A673 (cell line): ENCODE measurements around the gene USP15. TPM values are rescaled to one million over a fixed set of nuclear protein-coding genes. Genes with fewer than 3 reads are reported as not detected.

ENCODE experiments used
- BruUV-seq: library from RNA; stranded (reverse); fragments of 400-500 nt; replicated peaks from 2 replicates; lab custom pipeline; 2021; lab: Mats Ljungman, UMichigan
- CTCF ChIA-PET: fragments of 300-600 bp; sonication (Branson Sonifier 250); formaldehyde crosslinking; loops from one replicate; lab custom pipeline; 2022; ENCODE audit warnings: antibody characterized with exemption; lab: Charles Lee
- POLR2A ChIA-PET: fragments of 300-600 bp; sonication (Branson Sonifier 250); formaldehyde crosslinking; loops from one replicate; lab custom pipeline; 2022; ENCODE audit warnings: antibody characterized with exemption; ENCODE audit not compliant: low non-redundant PET; lab: Charles Lee
- DNase-seq: peaks from one replicate; pipeline ENCODE4 v3.0.0-alpha.2; 2015; ENCODE audit warnings: low spot score
- H3K27ac ChIP-seq: fragments of 200-600 bp; sonication (generic); 2 replicates; pipeline ENCODE4 v1.5.1; 2016; ENCODE audit warnings: mixed run types, low read depth, mild to moderate bottlenecking, mixed read lengths, antibody characterized with exemption, low read length; ENCODE audit not compliant: poor library complexity, severe bottlenecking
- H3K27me3 ChIP-seq: fragments of 200-600 bp; sonication (generic); replicated peaks from 2 replicates; pipeline ENCODE4 v1.6.1; 2017; ENCODE audit warnings: mixed run types, low read depth, mild to moderate bottlenecking, mixed read lengths, antibody characterized with exemption, low read length; ENCODE audit not compliant: insufficient read depth, poor library complexity
- H3K36me3 ChIP-seq: fragments of 200-600 bp; sonication (generic); 2 replicates; pipeline ENCODE4 v1.6.1; 2016; ENCODE audit warnings: mixed run types, mild to moderate bottlenecking, mixed read lengths, antibody characterized with exemption, low read length; ENCODE audit not compliant: insufficient read depth, poor library complexity, severe bottlenecking
- H3K4me1 ChIP-seq: fragments of 200-600 bp; sonication (generic); 2 replicates; pipeline ENCODE4 v1.6.1; 2017; ENCODE audit warnings: mixed run types, mild to moderate bottlenecking, mixed read lengths, antibody characterized with exemption, low read length; ENCODE audit not compliant: insufficient read depth, poor library complexity, severe bottlenecking
- H3K4me3 ChIP-seq: fragments of 200-600 bp; sonication (generic); 2 replicates; pipeline ENCODE4 v1.5.1; 2016; ENCODE audit warnings: low read depth, mixed run types, mild to moderate bottlenecking, mixed read lengths, low read length; ENCODE audit not compliant: poor library complexity, severe bottlenecking
- H3K9me3 ChIP-seq: fragments of 200-600 bp; sonication (generic); 2 replicates; pipeline ENCODE4 v1.6.1; 2016; ENCODE audit warnings: mixed run types, low read depth, mild to moderate bottlenecking, mixed read lengths, antibody characterized with exemption, low read length; ENCODE audit not compliant: poor library complexity, severe bottlenecking
- CTCF ChIP-seq: fragments of 300-800, 200-600 bp; sonication (generic); conservative IDR thresholded peaks from 2 replicates; pipeline ENCODE4 v1.5.1; 2017; ENCODE audit warnings: low read depth, mild to moderate bottlenecking, antibody characterized with exemption, low read length, moderate library complexity, mixed read lengths
- EZH2 ChIP-seq: fragments of 200-600 bp; sonication (generic); IDR thresholded peaks from 2 replicates; pipeline ENCODE4 v1.6.1; 2017; ENCODE audit warnings: borderline replicate concordance, low read depth, mild to moderate bottlenecking, mixed read lengths, antibody characterized with exemption, low read length; ENCODE audit not compliant: poor library complexity, severe bottlenecking
- intact Hi-C: fragments of 100-400 bp; cut with micrococcal nuclease; formaldehyde crosslinking; loops from one replicate; pipeline ENCODE4 v1.10.0; 2022; ENCODE audit not compliant: unreplicated experiment
- total RNA-seq: library from RNA; stranded (reverse); gene quantifications from 2 replicates; pipeline ENCODE4 v1.2.3, GENCODE V29; 2021

The USP15 gene
- total RNA-seq, 1 experiment from 2014 or later: 61.7 TPM

GRCh38 chr12:62319058-62319457, 58.9 kb downstream of the USP15 start:
- BruUV-seq: no TSS peak
- POLR2A ChIA-PET: no interaction called here
- H3K9me3 ChIP-seq: no peaks in the 10 kb centered on the region

GRCh38 chr12:62320054-62320453, 59.9 kb downstream of the USP15 start:
- POLR2A ChIA-PET: no interaction called here
- BruUV-seq: no TSS peak
- no peaks in the 10 kb centered on the region for H3K27me3 ChIP-seq

More at GRCh38 chr12:62319058-62319457, 58.9 kb downstream of the USP15 start:
- TF ChIP-seq EZH2: no peak
- TF ChIP-seq CTCF: no peak
- Histone ChIP-seq H3K36me3 (no peaks in the 10 kb centered on the region), H3K4me1 (peaks cover 14% of the 10 kb centered on the region), H3K4me3 (no peak overlapping the region), H3K27me3 (no peaks in the 10 kb centered on the region), H3K27ac (no peak overlapping the region)
- CTCF ChIA-PET: no interaction called here
- intact Hi-C loops: no loop called here
- no peak for DNase-seq

GRCh38 chr12:62323386-62323785, 63.2 kb downstream of the USP15 start:
- no peak overlapping the region for H3K4me3 ChIP-seq

More at GRCh38 chr12:62320054-62320453, 59.9 kb downstream of the USP15 start:
- H3K4me3 ChIP-seq: no peak overlapping the region
- H3K9me3 ChIP-seq: no peaks in the 10 kb centered on the region
- no peak for DNase-seq
- intact Hi-C loops: no loop called here
- H3K27ac ChIP-seq: no peak overlapping the region
- CTCF ChIA-PET: no interaction called here
- no peaks in the 10 kb centered on the region for H3K36me3 ChIP-seq
- H3K4me1 ChIP-seq: peaks cover 9% of the 10 kb centered on the region
- TF ChIP-seq CTCF (no peak), EZH2 (no peak)

More at GRCh38 chr12:62323386-62323785, 63.2 kb downstream of the USP15 start:
- no TSS peak for BruUV-seq
- no peak for TF ChIP-seq CTCF
- no peak for TF ChIP-seq EZH2
- H3K4me1 ChIP-seq: no peaks in the 10 kb centered on the region
- no peaks in the 10 kb centered on the region for H3K27me3 ChIP-seq
- intact Hi-C loops: no loop called here
- DNase-seq: no peak
- CTCF ChIA-PET: no interaction called here
- H3K27ac ChIP-seq: no peak overlapping the region
- H3K9me3 ChIP-seq: no peaks in the 10 kb centered on the region
- peaks cover 4% of the 10 kb centered on the region for H3K36me3 ChIP-seq
- POLR2A ChIA-PET: no interaction called here
